H1 (cell line): ENCODE results near the gene KCNMA1. TPM values are rescaled to one million over a fixed set of nuclear protein-coding genes. Genes with fewer than 3 reads are reported as not detected.

Experiments
- CBX8 ChIP-seq: fragments of 300-800, 300-1000 bp; sonication (generic); IDR thresholded peaks from 2 replicates; pipeline ENCODE4 v1.7.1; 2016; ENCODE audit warnings: low read depth, low read length, borderline replicate concordance
- KDM1A ChIP-seq: fragments of 200-600, 300-600 bp; sonication (generic); IDR thresholded peaks from 2 replicates; pipeline ENCODE4 v1.7.1; 2016; ENCODE audit warnings: mild to moderate bottlenecking, low read length, borderline replicate concordance
- POLR2A ChIP-seq, 2 experiments: IDR thresholded peaks; 1 replicate in 1 of 2; 2 replicates in 1 of 2; pipeline ENCODE4 v1.6.1; 2011; ENCODE audit warnings: low read depth in 2 of 2, low read length in 2 of 2, mild to moderate bottlenecking in 2 of 2; ENCODE audit errors: control extremely low read depth in 1 of 2
- TBP ChIP-seq: IDR thresholded peaks from 2 replicates; pipeline ENCODE4 v1.6.1; 2011; ENCODE audit warnings: low read depth, low read length, improper control_type of control experiment
- TCF12 ChIP-seq: IDR thresholded peaks from 2 replicates; pipeline ENCODE4 v1.6.1; 2011; ENCODE audit warnings: low read depth, mild to moderate bottlenecking, low read length
- USF2 ChIP-seq: IDR thresholded peaks from 2 replicates; pipeline ENCODE4 v1.6.1; 2011; ENCODE audit warnings: low read length, improper control_type of control experiment
- polyA plus RNA-seq, 7 experiments: library from polyadenylated mRNA; depleted of rRNA in 3 of 7; stranded (reverse) in 5 of 7; unstranded in 2 of 7; fragments of >200 nt in 5 of 7; fragments of 200-250 nt in 2 of 7; gene quantifications; 1 replicate in 5 of 7; 2 replicates in 1 of 7; 4 replicates in 1 of 7; pipeline versions ENCODE4 v1.2.1 to v1.2.3, GENCODE V29; 2011 to 2013; ENCODE audit warnings: missing spikeins in 2 of 7, mixed read lengths in 2 of 7
- total RNA-seq: library from RNA; stranded (reverse); fragmentation: NEBNext Ultra II Directional; extraction: Animal tissue kit (Norgen Biotek cat#: 25700); gene quantifications from 2 replicates; pipeline ENCODE4 v1.2.1, GENCODE V29; 2021
- TF ChIP-seq, protein P1 (sequence below): IDR thresholded peaks from 2 replicates; pipeline ENCODE4 v1.6.1; 2011; ENCODE audit warnings: low read depth, mild to moderate bottlenecking, low read length; ENCODE audit not compliant: insufficient read depth

KCNMA1 gene
- total and polyA plus RNA-seq, 2 of the 8 experiments (the other 6 are each of a cell fraction or from before 2014, with no cell fraction given), result 10.2 to 11.1 TPM

- TF ChIP-seq, protein P1, sequence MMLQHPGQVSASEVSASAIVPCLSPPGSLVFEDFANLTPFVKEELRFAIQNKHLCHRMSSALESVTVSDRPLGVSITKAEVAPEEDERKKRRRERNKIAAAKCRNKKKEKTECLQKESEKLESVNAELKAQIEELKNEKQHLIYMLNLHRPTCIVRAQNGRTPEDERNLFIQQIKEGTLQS, result no peak
- no peak for TF ChIP-seq KDM1A
- TF ChIP-seq TBP, result no peak
- TF ChIP-seq POLR2A (IDR thresholded peaks at IDR 0.05; ENCODE audit: control extremely low read depth in 1 of 2, low read depth in 2 of 2, low read length in 2 of 2), result no peak
- TF ChIP-seq TCF12, result no peak
- no peak for TF ChIP-seq CBX8
- no peak for TF ChIP-seq USF2
Measured at GRCh38 chr10:77667426-77668324, 30.1 kb upstream of the KCNMA1 start (continued).
